GM12874 (cell line): Measurements from ENCODE around the gene HRNR.

Experiments used
- CTCF ChIP-seq: IDR thresholded peaks from 2 replicates; pipeline ENCODE4 v1.5.1; 2011; ENCODE audit warnings: low read depth, mild to moderate bottlenecking, control low read depth, low read length, moderate library complexity; ENCODE audit not compliant: insufficient read depth

The HRNR gene

GRCh38 chr1:152227310-152227928 is 3.4 kb upstream of the HRNR start:
- TF ChIP-seq CTCF: no peak

GRCh38 chr1:152225678-152226077 is 1.7 kb upstream of the HRNR start:
- TF ChIP-seq CTCF: no peak

GRCh38 chr1:152220166-152221163 is 3.5 kb downstream of the HRNR start:
- TF ChIP-seq CTCF: no peak

- no peak for TF ChIP-seq CTCF
These were observed 5.1 kb downstream of the HRNR start for GRCh38 chr1:152218762-152219436.

GRCh38 chr1:152198982-152199381 is 25.0 kb downstream of the HRNR start:
- TF ChIP-seq CTCF: no peak

GRCh38 chr1:152197361-152197941 is 26.5 kb downstream of the HRNR start:
- TF ChIP-seq CTCF: no peak

- no peak for TF ChIP-seq CTCF
These were observed 32.3 kb downstream of the HRNR start for GRCh38 chr1:152191711-152192110.
